Amniotic epithelial cell (primary cell): ENCODE data around the gene DRD1.

Source experiments
- DNase-seq: peaks from one replicate; pipeline ENCODE4 v3.0.0-alpha.2; 2010; ENCODE audit warnings: low read depth

DRD1 gene

DNA sequence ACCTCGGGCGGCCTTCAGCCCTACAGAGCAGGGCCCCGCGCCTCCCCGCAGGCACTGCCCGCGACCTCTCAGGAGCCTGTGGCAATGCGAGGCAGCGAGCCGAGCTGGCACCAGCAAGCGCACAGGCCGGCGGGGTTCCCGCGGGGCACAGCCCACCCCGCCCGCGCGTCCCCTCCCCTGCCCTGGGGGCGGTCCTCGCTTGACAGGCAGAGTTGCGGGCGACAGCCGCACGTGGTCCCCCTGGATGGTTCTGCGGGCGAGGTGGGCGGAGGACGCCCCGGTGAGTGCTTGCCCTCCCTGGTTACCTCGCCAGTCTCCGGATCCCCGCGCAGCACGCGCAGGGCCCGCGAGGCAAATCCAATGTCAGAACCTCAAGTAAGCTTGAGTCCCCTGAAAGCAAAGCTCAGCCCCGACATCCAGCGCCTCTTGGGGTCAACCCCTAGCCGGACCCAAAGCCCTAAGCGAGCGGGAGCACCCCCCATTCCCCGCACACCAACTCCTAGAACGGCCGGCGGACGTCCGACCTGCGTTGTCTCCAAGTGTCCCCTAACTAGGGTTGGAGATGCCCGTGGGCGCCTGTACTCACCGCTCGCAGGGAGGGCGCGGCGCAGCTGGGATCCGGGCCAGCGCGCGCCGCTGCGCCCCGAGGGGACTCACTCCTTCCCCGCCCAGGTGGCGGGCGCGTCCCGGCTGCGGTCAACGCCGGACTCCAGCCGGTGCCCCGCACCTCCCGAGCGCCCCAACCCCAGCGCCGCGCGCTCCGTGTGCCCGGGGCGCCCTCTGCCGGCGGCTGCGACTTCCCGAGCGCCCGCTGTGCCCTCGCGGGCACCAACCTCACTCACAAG, at the start of gene DRD1:
Gene DRD1 (minus strand): TSS at position 123 of the 845 bp plus-strand sequence. CDS start 1,083 bp downstream, outside the sequence.
- DNase-seq = no peak

DNA sequence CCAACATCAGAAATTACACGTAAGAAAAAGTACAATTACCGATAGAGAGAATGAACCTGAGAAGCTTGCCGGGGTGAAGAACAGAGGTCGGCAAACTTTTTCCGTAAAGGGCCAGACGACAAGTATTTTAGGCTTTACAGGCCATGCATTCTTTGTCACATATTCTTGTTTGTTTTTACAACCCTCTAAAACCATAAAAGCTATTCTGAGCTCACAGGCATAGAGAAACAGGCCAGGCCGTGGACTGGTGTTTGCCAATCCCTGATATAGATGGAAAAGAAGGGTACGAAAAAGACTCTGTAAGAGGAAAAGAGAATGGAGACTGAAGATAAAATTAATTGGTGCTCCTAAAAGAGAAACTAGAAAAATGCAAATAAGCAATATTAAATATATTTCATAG, 49.7 kb upstream of the DRD1 start:
- no peak for DNase-seq

DNA sequence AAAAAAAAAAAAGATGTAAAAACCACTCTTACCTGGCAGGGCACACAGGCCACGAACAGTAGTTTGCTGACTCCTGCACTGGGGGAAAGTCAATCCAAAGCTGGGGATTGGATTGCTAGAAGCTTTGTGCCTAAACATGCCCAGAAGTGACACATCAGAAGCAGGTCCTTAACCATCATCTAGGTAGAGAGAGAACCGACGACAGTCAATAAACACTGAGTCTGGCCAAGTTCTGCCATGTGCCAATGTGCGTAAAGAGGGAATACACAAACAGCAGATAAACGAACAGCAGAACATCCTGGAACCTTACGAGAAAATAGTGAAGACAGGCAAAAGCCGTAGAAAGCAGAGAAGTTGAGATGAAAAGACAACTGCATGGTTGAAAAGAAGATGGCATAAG, 49.3 kb upstream of the DRD1 start:
- no peak for DNase-seq

DNA sequence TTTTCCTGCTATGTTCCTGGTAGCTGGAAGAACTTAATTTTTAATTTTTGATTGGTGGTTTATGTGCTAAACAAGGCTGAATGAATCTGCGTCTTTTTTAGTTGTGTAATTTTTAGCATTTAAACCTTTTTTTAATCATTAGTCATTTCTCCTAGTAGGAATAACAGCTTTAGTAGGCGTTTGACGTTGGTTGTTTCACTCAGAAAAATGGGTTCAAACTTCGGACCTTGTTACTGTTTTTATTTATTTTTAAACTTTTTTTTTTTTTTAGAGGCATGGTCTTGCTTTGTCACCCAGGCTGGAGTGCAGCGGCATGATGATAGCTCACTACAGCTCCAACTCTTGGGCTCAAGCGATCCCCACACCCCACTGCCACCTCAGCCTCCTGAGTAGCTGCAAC, 47.2 kb upstream of the DRD1 start:
- DNase-seq = no peak

DNA sequence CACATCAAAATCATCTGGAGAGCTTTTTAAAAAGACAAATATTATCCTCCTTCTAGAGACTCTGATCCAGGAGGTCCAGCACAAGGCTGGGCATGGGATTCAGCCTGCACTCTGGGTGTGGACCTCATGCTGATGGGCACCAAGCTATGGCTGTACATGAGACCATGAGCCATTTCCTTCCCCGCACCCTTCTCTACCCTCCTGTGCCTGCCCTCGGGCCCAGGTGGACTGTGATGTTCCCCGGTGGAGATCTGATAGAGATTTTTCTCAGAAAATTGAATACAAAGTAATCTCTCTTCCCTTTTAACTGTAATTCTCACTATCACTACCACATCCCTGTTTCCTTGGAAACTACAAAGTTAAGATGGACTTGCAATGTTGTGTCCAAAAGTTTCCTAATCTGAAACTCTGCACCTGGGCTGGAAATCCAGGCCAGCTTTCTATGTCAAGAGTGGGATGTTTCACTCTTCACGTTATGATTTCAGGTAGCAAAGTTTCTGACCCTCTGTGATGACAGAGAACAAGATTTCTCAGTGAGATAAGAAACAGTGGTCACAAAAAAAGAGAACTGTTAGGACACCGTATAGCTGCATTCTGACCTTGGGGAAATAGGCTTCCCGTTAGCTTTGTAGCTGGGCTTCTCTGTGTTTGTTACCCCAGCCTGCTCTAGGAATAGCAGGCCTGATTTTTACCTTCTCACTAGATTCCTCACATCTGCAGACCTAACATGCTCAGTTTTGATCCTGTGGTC, 45.9 kb upstream of the DRD1 start:
- no peak for DNase-seq

DNA sequence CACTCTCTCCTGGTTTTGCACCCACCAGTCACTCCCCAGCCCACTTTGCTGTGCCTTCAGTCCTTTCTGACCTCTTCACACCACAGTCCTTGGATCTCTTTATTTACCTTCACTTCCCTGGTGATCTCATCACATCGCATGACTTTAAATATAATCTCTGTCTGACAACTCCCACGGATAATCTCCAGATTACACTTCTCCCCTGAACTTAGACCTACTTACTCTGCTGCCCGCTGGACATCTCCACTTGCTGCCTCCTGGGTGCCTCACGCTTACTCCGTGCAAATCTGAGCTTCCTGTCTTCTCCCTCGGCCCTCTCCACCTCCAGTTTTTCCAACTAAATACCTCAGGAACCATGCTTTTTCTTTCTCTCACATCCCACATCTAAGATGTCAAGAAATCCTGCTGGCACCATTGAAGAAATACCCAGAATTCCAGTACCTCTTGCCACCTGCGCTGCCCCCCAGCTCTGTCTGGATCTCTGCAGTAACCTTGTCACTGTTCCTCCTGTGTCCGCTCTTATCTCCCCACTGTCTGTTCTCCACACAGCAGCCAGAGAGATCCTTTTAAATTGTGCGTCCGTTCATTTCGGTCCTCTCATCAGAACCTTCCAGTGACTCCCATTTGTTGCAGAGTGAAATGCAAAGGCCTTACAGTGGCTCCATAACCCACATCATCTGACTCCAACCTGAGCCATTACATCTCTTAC, 43.7 kb upstream of the DRD1 start:
- peak; percentile 48 for DNase-seq

DNA sequence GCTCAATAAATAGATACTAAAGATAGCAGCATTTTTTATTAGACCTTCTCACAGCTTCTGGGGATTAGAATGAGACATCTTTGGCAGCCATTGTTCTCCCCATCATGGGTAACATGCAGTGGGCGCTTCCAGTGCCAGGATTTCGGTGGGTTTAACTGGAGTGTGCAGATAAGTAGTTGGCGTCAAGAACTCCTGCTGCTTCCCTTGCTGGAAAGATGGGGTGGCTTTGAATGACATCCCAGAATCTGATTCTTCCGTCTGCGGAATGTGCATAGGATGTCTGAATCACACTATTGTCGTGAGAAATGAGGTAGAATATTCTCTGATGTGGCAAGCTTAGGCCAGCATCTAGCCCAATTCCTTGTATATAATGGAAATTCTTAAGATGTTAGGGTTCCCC, 41.6 kb upstream of the DRD1 start:
- DNase-seq = no peak

DNA sequence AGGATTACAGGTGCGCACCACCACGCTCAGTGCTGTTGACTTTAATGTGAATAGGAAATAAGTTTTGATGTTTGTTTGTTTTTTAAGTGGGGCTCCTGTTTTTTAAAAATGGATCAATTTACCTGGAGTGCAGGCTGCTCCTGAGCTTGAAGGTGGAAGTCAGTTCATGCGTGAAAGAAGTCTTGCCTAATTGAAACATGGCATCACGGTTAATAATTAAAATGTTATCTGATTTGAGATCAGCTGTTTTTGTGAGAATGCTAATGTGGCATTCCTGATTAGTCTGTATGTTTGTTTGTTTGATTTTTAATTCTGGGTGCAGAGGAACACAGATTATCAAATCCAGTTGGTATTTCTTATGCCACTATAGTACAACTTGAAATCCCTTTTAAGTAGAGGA, 40.8 kb upstream of the DRD1 start:
- no peak for DNase-seq

DNA sequence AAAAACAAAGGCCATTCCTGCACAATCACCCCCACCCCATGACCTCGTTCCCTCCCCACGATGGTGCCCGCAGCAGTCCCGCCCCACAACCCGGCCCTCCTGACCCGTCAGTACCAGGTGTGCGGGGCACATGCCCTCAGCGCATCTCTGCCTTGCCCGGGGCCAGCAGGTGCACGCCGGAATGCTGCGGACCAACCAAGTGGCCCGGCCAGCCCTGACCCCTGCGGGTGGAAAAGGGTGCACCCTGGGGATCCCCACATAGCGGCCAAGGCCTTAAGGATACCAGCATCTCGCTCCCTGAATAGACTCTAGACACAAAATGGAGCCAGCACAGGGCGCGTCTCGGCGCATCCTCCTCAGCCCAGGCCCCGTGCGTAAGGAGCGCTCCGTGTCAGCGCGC, 40.3 kb upstream of the DRD1 start:
- DNase-seq = no peak

DNA sequence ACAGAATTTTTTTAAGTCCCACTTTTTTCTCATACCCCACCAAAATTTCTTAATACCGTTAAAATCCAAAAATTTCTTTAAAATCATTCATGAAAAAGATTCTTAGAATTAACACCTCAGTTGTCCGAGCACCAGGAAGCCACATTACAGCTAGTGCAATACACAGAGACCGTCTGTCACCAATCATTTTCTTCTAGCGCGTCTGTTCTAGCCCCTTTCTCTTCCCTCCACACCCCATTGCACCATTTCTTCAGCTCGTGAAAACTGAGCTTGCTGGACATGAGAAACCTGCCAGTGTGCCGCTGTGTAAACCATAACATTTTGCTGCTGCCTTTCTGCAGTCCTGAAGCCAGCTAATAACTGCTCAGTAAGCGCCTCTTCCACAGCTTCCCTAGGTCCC, 39.4 kb upstream of the DRD1 start:
- DNase-seq = no peak

DNA sequence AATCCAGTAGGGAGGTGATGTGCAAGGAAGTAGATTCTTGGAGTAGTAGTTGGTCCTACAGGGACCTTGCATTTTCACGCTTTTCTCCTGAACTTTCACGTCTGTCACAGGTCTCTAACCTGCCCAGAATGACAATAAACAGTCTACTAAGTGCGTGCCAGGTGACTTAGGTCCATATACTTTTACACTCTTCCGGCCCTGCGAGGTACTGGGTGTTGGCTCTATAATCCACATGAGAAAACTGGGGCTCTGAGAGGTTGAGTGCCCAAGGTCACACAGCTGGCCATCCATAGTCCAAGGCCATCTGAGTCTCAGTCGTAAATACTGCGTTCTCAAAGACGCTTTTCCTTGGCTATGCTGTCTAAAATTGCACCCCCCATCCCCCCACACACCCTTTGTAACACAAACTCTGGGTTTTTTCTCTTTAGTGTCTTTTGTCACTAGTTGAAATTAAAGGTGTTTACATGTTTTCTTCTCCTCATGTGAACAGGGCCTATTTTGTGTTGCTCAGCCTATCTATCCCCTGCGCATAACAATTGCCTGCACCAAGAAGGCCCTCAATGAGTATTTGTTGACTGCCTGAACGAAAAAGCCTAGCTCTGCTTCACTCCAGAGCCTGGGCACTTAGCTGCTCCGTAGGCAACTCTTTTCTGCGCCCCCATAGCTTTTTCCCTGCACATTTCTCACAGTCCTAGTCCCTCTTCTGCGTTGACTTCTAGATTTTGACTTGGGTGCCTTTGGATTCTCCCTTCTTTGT, 35.3 kb upstream of the DRD1 start:
- no peak for DNase-seq

DNA sequence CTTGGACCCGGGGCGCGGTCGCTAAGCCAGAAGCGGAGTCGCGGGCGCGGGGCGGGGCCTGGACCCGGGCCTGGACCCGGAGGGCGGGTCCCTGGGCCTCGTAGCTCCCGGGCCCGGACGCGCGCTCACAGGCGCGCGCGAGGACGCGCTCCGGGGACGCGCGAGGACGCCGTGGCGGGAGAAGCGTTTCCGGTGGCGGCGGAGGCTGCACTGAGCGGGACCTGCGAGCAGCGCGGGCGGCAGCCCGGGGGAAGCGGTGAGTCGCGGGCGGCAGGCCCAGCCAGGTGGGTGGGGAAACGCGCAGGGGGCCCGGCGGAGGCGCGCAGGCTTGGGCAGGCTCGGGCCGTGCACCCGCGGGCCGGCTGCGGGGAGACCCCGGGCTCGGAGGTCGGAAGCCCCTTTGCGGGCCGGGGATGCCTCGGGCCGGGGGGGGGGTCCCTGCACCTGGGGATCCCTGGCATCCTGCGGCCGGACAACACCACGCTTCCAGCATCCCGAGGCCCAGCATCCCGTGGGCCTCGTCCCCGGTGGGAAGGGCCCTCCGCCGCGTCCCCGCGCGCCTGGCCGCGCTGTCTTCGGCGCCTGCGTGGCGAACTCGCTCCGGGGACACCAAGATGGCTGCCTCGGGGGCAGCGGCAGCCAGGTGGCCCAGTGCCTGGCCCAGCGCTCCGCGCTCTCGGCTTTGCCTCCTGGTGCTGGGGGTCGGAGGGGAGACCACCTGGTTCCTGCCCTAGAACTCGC, 34.6 kb upstream of the DRD1 start, which contains the start of gene SFXN1:
Gene SFXN1 (plus strand): TSS at position 177 of the 741 bp plus-strand sequence. CDS start 13,544 bp downstream, outside the sequence.
- peak; percentile 58 for DNase-seq

DNA sequence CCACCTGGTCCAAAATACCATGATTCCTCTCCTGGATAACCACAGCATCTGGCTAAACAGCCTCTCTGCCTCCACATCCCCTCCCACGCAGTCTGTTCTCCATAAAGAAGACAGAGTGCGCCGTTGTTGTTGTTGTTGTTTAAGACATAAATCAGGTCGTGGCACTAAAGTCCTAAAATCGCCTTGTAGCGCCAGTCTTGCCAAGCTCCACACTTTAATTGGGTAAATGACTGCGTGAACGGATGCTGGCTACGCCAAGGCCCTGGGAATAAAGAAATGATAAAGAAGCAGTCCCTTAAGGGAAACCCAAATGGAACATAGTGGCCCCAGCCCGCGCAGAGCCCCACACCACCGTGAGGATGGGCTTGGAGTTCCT, 34.0 kb upstream of the DRD1 start:
- peak; percentile 32 for DNase-seq

DNA sequence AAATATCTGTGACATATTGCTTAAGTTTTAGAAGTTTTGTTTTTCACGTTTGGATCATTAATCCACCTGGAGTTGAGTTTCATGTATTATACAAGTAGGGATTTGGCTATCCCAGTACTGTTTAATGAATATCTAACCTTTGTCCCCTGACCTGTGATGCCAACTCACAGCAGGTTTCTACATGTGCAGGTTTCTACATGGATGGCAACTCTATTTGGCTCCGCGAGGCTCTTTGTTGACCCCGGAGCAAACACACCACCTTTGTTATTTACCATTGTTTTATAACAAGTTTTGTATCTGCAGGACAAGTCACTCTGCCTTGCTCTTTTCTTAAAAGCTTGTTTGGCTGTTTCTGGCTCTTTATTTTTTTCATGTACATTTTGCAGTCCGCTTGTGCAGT, 33.5 kb upstream of the DRD1 start:
- no peak for DNase-seq

DNA sequence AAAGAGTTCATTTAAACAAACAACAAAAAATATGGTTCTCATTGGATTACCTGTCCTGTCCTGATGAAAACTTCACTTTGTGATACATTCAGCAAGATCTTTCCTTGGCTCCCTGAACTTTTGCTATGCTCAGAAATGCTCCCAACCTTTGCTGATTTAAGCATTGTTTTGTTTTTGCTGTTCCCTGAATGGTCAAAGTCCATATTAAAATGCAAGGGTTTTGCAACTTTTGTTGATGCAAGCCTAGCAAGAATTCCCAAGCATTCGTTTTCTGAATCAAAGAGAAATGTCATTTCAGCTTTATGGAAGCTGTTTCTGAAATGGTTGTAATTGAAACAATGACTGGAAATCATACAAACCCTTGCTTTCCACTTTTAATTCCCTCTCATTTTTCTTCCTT, 31.3 kb upstream of the DRD1 start:
- DNase-seq = no peak

DNA sequence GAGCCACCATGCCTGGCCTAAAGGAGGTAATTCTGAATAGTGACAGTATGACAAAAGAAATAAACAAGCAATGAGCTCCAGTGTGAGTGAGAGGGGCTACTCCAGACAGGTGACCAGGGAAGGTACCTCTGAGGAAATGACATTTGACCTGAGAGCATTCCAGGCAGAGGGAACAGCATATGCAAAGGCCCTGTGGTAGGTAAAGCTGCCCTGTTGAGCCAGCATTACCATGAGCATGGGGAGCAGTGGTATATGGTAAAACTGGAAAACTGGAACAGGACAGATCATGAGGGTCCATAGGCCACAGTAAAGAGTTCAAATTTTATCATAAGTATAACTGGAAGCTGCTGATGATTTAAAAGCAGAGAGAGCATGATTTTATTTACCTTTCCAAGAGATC, 28.4 kb upstream of the DRD1 start:
- no peak for DNase-seq

DNA sequence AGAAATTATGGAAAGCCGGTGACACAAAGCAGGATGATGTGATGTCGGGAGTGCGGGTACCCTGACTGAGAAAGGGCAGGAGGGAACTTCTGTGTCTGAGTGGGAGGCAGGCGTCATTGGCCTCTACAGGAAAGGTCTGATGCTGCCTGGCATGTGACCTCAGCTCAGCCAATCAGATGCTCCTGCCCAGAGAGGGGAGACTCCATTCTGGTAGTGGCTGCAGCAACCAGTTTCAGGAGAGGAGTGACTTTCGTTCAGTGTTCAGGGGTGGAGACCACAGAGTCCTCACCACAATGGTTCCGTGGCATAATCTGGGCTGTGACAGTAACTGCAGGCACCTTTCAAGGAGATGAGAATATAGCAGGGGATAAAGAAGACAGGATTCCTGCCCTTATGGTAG, 27.6 kb upstream of the DRD1 start:
- no peak for DNase-seq

DNA sequence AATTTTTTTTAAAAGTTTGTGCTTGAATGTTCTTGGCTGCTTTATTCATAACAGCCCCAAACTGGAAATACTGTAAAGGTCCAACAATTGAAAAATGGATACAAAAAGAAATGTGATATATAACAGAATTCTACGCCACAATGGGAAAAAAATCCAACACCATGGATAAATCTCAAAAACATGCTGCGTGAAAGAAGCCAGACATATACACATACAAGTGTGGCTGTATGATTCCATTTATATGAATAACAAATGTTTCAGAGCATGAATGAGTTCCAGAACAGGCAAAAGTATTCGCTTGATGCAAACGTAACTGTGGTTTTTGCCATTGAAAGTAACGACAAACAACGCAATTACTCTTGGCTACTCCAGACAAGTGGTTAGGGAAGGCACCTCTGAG, 27.2 kb upstream of the DRD1 start:
- DNase-seq = no peak

DNA sequence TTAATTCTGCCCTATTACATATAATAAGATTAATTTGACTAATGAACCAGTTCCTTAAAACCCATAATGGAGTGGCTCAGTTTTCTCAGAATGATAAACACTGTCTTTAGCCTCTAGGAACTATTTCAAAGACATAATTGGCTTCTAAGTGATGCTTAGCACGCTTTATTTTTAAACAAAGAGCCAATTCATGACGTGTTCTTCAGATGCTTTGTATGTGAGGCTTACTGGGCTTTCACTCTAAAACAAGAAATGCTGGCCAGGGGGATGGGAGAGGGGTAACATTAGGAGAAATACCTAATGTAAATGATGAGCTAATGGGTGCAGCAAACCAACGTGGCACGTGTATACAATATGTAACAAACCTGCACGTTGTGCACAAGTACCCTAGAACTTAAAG, 26.8 kb upstream of the DRD1 start:
- no peak for DNase-seq

DNA sequence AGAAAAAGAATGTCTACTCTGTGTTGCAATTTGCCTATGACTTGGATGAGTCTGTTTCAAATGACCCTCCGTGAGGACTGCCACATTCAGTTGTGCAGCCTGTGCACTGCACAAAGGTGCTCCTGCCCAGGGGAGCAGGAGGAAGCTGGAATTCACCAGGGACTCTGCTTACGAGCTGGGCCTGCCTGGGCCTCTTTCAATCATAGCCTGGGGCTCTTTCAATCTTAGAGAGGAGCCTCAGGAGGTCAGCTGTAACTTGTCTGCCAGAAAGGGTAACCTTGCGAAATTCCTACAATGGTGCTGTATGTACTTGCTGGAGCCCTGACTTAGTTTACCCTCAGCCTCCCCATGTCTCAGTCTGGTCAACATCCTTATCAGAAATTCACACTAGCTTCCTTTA, 25.9 kb upstream of the DRD1 start:
- no peak for DNase-seq

DNA sequence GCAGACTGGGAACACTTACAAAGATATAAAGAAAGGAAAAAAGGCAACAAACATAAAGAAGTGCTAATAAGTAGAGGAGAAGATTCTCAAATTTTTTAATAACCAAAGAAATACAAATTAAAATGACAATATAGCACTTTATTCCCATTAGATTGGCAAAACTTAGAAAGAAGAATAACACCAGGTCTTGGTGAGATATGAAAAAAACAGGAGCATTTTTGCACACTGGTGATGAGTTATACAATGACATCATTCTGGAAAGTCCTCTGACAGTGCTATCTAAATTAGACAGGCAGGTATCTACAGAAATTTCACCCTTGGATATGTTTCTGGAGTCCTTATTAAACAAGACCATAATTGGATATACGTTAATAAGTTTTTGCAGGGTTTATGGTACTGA, 24.9 kb upstream of the DRD1 start:
- no peak for DNase-seq
